Panc1 (cell line): ENCODE results near the gene VANGL2. TPM values are rescaled to one million over a fixed set of nuclear protein-coding genes. Genes with fewer than 3 reads are reported as not detected.

Source experiments
- ATAC-seq: fragments of 200-7000 bp; cut with Tn5 transposase; 2 replicates; pipeline ENCODE4 v1.9.1; 2020; ENCODE audit warnings: mild to moderate bottlenecking, moderate library complexity
- BruUV-seq: library from RNA; stranded (reverse); fragments of 400-500 nt; replicated peaks from 2 replicates; lab custom pipeline; 2021; lab: Mats Ljungman, UMichigan
- CTCF ChIA-PET: fragments of 300-600 bp; sonication (Branson Sonifier 250); formaldehyde crosslinking; loops from one replicate; lab custom pipeline; 2022; ENCODE audit warnings: antibody characterized with exemption; lab: Charles Lee
- POLR2A ChIA-PET: fragments of 300-600 bp; sonication (Branson Sonifier 250); formaldehyde crosslinking; loops from one replicate; lab custom pipeline; 2022; ENCODE audit warnings: antibody characterized with exemption; lab: Charles Lee
- DNase-seq: peaks from one replicate; pipeline ENCODE4 v3.0.0-alpha.2; 2010; ENCODE audit warnings: low read depth, low spot score
- H3K27ac ChIP-seq: 2 replicates; pipeline ENCODE4 v1.5.1; 2011; ENCODE audit warnings: mild to moderate bottlenecking, low read length, inconsistent platforms
- H3K27me3 ChIP-seq: fragments of 200-500 bp; sonication (Bioruptor generic); 2 replicates; pipeline ENCODE4 v1.6.0; 2014; ENCODE audit warnings: low read length, inconsistent platforms; ENCODE audit not compliant: control insufficient read depth, insufficient read depth
- H3K36me3 ChIP-seq: fragments of 200-500 bp; sonication (Bioruptor generic); 2 replicates; pipeline ENCODE4 v1.5.1; 2014; ENCODE audit warnings: inconsistent platforms, mild to moderate bottlenecking, low read length, moderate library complexity; ENCODE audit not compliant: control insufficient read depth, insufficient read depth
- H3K4me1 ChIP-seq: 2 replicates; pipeline ENCODE4 v1.5.1; 2011; ENCODE audit warnings: inconsistent platforms, mild to moderate bottlenecking, low read length, moderate library complexity; ENCODE audit not compliant: control insufficient read depth, insufficient read depth
- H3K4me3 ChIP-seq, 2 experiments: 2 replicates each; pipeline ENCODE4 v1.5.1; 2011 to 2012; ENCODE audit warnings: low read depth in 2 of 2, low read length in 2 of 2, mild to moderate bottlenecking in 2 of 2, inconsistent platforms in 1 of 2, moderate library complexity in 1 of 2
- H3K9me3 ChIP-seq: fragments of 200-500 bp; sonication (Bioruptor generic); 2 replicates; pipeline ENCODE4 v1.5.1; 2014; ENCODE audit warnings: low read depth, mild to moderate bottlenecking, inconsistent platforms, low read length, moderate library complexity; ENCODE audit not compliant: control insufficient read depth, insufficient read depth
- POLR2AphosphoS5 ChIP-seq: IDR thresholded peaks from 2 replicates; pipeline ENCODE4 v1.6.1; 2012; ENCODE audit warnings: mild to moderate bottlenecking, low read depth, low read length, moderate library complexity
- SIN3A ChIP-seq: IDR thresholded peaks from 2 replicates; pipeline ENCODE4 v1.6.1; 2012; ENCODE audit warnings: low read depth, mild to moderate bottlenecking, low read length, moderate library complexity, borderline replicate concordance; ENCODE audit not compliant: insufficient read depth
- TCF7L2 ChIP-seq: IDR thresholded peaks from 2 replicates; pipeline ENCODE4 v1.6.1; 2011; ENCODE audit warnings: mild to moderate bottlenecking, low read depth, low read length, inconsistent platforms
- in situ Hi-C: cut with HindIII; loops from 2 replicates; pipeline ENCODE4 v1.10.0; 2016; ENCODE audit warnings: low sequenced_read_pairs, low pct_unique_long_range_greater_than_20kb
- intact Hi-C: fragments of 100-400 bp; cut with micrococcal nuclease; formaldehyde crosslinking; loops from one replicate; pipeline ENCODE4 v1.10.0; 2022; ENCODE audit not compliant: unreplicated experiment
- total RNA-seq: library from RNA; stranded (reverse); gene quantifications from one replicate; pipeline ENCODE4 v1.2.1, GENCODE V29; 2021; ENCODE audit not compliant: unreplicated experiment
- TF ChIP-seq, protein P1 (sequence below): fragments of 450-650 bp; IDR thresholded peaks from 2 replicates; pipeline ENCODE4 v1.5.1; 2017; ENCODE audit warnings: mild to moderate bottlenecking
- TF ChIP-seq, protein P2 (sequence below), 2 experiments: IDR thresholded peaks; 2 replicates each; pipeline ENCODE4 v1.6.1; 2011 to 2012; ENCODE audit warnings: low read depth in 2 of 2, control low read depth in 1 of 2, low read length in 1 of 2, mild to moderate bottlenecking in 1 of 2, moderate library complexity in 1 of 2; ENCODE audit not compliant: insufficient read depth in 1 of 2

The VANGL2 gene
- total RNA-seq, 1 experiment from 2014 or later = 0.10 TPM

DNA sequence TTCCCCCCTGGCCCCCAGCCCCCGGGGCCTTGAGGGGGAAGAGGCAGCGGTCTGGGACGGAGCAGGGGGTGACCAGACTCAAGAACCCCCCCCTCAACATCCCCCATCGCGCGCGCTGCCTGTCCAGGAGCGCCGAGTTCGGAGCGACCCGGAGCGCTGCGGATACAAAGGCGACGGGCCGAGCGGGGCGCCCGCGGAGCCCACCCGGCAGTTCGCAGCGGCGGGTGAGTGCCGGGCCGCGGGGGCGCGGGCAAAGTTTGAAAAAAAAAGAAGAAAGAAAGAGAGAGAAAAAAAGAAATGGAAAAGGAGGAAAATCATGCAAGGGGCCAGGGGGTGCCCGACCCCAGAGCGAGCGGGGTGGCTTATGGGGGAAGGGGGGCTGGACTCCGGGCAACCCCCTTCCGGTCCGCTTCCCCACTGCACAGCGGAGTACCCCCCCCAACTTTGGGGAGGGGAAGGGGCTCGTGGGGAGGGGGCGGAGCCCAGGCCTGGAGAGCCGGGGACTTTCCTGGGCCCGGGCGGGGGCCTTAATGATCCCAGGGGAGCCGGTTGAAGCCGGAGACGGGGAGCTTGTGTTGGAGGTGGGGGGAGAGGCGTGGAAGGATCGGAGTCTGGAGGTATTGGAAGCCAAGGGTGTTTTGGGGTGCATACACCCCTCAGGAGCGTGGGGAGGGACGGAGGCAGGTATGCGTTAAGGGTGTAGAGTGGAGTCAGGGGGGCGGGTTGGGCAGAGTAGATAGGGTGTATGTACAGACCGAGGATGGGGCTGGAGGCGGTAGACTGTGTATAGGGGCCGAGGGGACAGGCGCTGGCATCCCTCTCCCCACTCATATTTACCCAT, 502 bp downstream of the VANGL2 start:
- in situ Hi-C loops = no loop called here
- CTCF ChIA-PET = no interaction called here
- no peak for DNase-seq
- POLR2A ChIA-PET = no interaction called here
- Histone ChIP-seq H3K9me3 (no peaks in the 10 kb centered on the region), H3K27me3 (peaks cover 31% of the 10 kb centered on the region), H3K4me3 (peak overlapping the region; percentile 13 to 43; a peak in 3 of 4 replicates), H3K4me1 (no peaks in the 10 kb centered on the region), H3K27ac (no peak overlapping the region), H3K36me3 (no peaks in the 10 kb centered on the region)
- BruUV-seq = no TSS peak
- TF ChIP-seq TCF7L2 (no peak), POLR2AphosphoS5 (no peak)
- no peak for ATAC-seq
- intact Hi-C loops = no loop called here

DNA sequence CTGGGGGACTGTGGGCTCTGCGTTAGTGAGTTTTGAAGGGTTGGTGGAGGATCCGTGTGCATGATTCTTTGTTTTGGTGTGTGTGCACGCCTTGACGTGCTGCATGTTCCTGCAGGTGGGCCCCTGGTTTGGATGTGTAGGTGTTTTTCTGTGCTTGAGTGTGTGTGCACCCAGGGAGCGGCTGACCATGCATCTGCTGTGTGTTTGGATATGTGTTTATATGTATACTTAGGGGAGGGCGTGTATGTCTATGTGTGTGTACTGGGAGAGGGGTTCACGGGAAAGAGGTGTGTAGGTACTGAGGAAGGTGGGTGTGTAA, 1.1 kb downstream of the VANGL2 start:
- H3K36me3 ChIP-seq = no peaks in the 10 kb centered on the region
- no peak overlapping the region for H3K27ac ChIP-seq
- H3K27me3 ChIP-seq = peaks cover 31% of the 10 kb centered on the region
- POLR2A ChIA-PET = no interaction called here
- intact Hi-C loops (no loop called here), in situ Hi-C loops (no loop called here)
- CTCF ChIA-PET = no interaction called here
- DNase-seq = no peak
- peak overlapping the region in 1 of 2 experiments; percentile 43; a peak in 1 of 4 replicates for H3K4me3 ChIP-seq
- no peaks in the 10 kb centered on the region for H3K9me3 ChIP-seq
- no peaks in the 10 kb centered on the region for H3K4me1 ChIP-seq
- no peak for ATAC-seq
- no TSS peak for BruUV-seq
- TF ChIP-seq SIN3A (no peak), TCF7L2 (no peak), POLR2AphosphoS5 (no peak)
- TF ChIP-seq, protein P1, sequence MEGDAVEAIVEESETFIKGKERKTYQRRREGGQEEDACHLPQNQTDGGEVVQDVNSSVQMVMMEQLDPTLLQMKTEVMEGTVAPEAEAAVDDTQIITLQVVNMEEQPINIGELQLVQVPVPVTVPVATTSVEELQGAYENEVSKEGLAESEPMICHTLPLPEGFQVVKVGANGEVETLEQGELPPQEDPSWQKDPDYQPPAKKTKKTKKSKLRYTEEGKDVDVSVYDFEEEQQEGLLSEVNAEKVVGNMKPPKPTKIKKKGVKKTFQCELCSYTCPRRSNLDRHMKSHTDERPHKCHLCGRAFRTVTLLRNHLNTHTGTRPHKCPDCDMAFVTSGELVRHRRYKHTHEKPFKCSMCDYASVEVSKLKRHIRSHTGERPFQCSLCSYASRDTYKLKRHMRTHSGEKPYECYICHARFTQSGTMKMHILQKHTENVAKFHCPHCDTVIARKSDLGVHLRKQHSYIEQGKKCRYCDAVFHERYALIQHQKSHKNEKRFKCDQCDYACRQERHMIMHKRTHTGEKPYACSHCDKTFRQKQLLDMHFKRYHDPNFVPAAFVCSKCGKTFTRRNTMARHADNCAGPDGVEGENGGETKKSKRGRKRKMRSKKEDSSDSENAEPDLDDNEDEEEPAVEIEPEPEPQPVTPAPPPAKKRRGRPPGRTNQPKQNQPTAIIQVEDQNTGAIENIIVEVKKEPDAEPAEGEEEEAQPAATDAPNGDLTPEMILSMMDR = no peak

DNA sequence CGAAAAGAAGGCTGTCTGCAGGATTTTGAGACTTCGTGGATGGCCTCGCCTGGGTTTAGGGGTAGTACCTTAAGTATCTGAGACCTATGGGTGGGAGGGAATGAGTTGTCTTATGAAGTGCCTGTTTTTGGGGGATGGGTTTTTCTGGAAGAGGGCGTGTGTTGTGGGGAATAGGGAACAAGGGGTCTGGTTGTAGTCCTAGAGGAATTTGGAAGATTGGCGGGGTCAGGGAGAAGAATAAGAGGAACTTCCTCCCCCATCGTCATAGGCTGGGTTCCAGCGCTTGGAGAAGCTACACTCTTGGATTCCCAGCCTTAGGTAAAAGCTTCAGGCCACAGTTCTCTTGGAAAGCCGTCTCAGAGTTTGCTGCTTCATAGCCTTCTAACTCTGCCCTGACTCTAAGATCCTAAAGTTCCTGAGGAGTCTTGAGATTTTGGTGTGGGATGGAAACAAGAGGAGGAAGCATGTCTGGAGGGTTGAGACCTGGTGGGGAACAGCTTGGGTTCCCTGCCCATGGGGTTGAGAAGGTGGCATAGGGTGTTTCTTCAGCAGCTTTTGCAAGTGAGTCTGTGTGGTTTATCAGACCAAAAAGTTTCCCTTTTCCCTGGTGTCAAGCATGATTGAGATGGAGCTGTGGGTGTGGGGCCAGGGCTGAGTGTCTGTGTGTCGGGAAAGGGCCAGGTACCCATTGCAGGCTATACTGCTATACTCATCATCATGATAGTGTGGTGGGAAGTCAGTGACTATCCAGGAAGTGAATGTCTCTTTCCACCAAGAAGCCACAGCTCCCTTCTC, 1.8 kb downstream of the VANGL2 start:
- intact Hi-C loops (no loop called here), in situ Hi-C loops (no loop called here)
- H3K9me3 ChIP-seq = no peaks in the 10 kb centered on the region
- no peak overlapping the region for H3K27ac ChIP-seq
- TF ChIP-seq, protein P1 = no peak
- TF ChIP-seq, protein P2, sequence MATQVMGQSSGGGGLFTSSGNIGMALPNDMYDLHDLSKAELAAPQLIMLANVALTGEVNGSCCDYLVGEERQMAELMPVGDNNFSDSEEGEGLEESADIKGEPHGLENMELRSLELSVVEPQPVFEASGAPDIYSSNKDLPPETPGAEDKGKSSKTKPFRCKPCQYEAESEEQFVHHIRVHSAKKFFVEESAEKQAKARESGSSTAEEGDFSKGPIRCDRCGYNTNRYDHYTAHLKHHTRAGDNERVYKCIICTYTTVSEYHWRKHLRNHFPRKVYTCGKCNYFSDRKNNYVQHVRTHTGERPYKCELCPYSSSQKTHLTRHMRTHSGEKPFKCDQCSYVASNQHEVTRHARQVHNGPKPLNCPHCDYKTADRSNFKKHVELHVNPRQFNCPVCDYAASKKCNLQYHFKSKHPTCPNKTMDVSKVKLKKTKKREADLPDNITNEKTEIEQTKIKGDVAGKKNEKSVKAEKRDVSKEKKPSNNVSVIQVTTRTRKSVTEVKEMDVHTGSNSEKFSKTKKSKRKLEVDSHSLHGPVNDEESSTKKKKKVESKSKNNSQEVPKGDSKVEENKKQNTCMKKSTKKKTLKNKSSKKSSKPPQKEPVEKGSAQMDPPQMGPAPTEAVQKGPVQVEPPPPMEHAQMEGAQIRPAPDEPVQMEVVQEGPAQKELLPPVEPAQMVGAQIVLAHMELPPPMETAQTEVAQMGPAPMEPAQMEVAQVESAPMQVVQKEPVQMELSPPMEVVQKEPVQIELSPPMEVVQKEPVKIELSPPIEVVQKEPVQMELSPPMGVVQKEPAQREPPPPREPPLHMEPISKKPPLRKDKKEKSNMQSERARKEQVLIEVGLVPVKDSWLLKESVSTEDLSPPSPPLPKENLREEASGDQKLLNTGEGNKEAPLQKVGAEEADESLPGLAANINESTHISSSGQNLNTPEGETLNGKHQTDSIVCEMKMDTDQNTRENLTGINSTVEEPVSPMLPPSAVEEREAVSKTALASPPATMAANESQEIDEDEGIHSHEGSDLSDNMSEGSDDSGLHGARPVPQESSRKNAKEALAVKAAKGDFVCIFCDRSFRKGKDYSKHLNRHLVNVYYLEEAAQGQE (IDR thresholded peaks at IDR 0.05; ENCODE audit: insufficient read depth in 1 of 2, low read depth in 2 of 2, low read length in 1 of 2) = no peak
- TF ChIP-seq POLR2AphosphoS5 = no peak
- no peak for TF ChIP-seq TCF7L2
- TF ChIP-seq SIN3A = no peak
- no peaks in the 10 kb centered on the region for H3K4me1 ChIP-seq
- peaks cover 31% of the 10 kb centered on the region for H3K27me3 ChIP-seq
- no peak overlapping the region for H3K4me3 ChIP-seq
- ChIA-PET CTCF (no interaction called here), POLR2A (no interaction called here)
- DNase-seq (no peak), ATAC-seq (peak; percentile 22; the same call in 1 of the 2 replicates)
- BruUV-seq = no TSS peak
- no peaks in the 10 kb centered on the region for H3K36me3 ChIP-seq
